Kidney (tissue), 14 donors: ENCODE measurements around the gene FHOD1. TPM values are rescaled to one million over a fixed set of nuclear protein-coding genes. Genes with fewer than 3 reads are reported as not detected.

ENCODE experiments used
- DNase-seq, 5 donors: peaks; one replicate each; pipeline ENCODE4 v3.0.0-alpha.2; 2013 to 2020
- FAIRE-seq: peaks from 2 replicates; lab custom pipeline; 2012; peaks lifted over from hg19 to GRCh38; lab: Jason Lieb, UNC
- H3K27ac ChIP-seq, 2 donors: one replicate each; pipeline ENCODE4 v1.7.0; 2013; ENCODE audit warnings: low read depth in 2 of 2, low read length in 2 of 2, inconsistent platforms in 1 of 2
- H3K27me3 ChIP-seq: one replicate; pipeline ENCODE4 v1.7.1; 2013; ENCODE audit warnings: low read length, inconsistent platforms; ENCODE audit not compliant: control insufficient read depth, insufficient read depth
- H3K36me3 ChIP-seq, 3 donors: one replicate each; pipeline versions ENCODE4 v1.7.0 to v1.7.1; 2013; ENCODE audit warnings: low read length in 3 of 3, control low read depth in 1 of 3, inconsistent platforms in 1 of 3; ENCODE audit not compliant: insufficient read depth in 3 of 3, control insufficient read depth in 2 of 3
- H3K4me1 ChIP-seq, 3 donors: one replicate each; pipeline versions ENCODE4 v1.7.0 to v1.7.1; 2013; ENCODE audit warnings: low read length in 3 of 3, inconsistent platforms in 1 of 3, low read depth in 1 of 3; ENCODE audit not compliant: control insufficient read depth in 2 of 3, insufficient read depth in 2 of 3
- H3K4me3 ChIP-seq, 3 donors: one replicate each; pipeline versions ENCODE4 v1.7.0 to v1.8.1; 2013; ENCODE audit warnings: low read length in 3 of 3, control low read depth in 1 of 3, inconsistent platforms in 1 of 3
- H3K9ac ChIP-seq, 3 donors: one replicate each; pipeline versions ENCODE4 v1.7.0 to v1.7.1; 2013; ENCODE audit warnings: low read length in 3 of 3, control low read depth in 1 of 3, inconsistent platforms in 1 of 3
- H3K9me3 ChIP-seq, 3 donors: one replicate each; pipeline versions ENCODE4 v1.7.0 to v1.7.1; 2013; ENCODE audit warnings: low read length in 3 of 3, control low read depth in 1 of 3, inconsistent platforms in 1 of 3; ENCODE audit not compliant: control insufficient read depth in 2 of 3, insufficient read depth in 1 of 3
- intact Hi-C: fragments of 100-400 bp; cut with DNase I; formaldehyde crosslinking; loops from one replicate; pipeline ENCODE4 v1.11.1; 2022
- polyA plus RNA-seq: library from polyadenylated mRNA; stranded (reverse); fragments of 350-450 nt; fragmentation: Illumina TruSeq; extraction: RNeasy Lipid Tissue Mini Kit (QIAGEN cat#74804); gene quantifications from one replicate; pipeline ENCODE4 v1.2.3, GENCODE V29; 2014; ENCODE audit warnings: low read depth, low replicate concordance; ENCODE audit not compliant: insufficient read depth
- total RNA-seq: library from RNA; stranded (reverse); fragmentation: NEBNext Ultra II Directional; extraction: Animal tissue kit (Norgen Biotek cat#: 25700); gene quantifications from one replicate; pipeline ENCODE4 v1.2.1, GENCODE V29; 2021
- TF ChIP-seq, protein P1 (sequence below): IDR thresholded peaks from 3 replicates; pipeline ENCODE4 v1.5.1; 2012; ENCODE audit warnings: mild to moderate bottlenecking, moderate library complexity, borderline replicate concordance; ENCODE audit not compliant: insufficient read depth; ENCODE audit errors: extremely low read depth
- donor health status: control.
- donor health status: control.
- donor health status: control.
- donor health status: control.
- donor health status: control.
- donor health status: DM: yes; HTN: yes; CAD: no.
- donor health status: Normal renal cell carcinoma (clear cell type).

FHOD1 gene
- total and polyA plus RNA-seq, 2 donors from 2014 or later = 21.0 to 30.4 TPM

DNA sequence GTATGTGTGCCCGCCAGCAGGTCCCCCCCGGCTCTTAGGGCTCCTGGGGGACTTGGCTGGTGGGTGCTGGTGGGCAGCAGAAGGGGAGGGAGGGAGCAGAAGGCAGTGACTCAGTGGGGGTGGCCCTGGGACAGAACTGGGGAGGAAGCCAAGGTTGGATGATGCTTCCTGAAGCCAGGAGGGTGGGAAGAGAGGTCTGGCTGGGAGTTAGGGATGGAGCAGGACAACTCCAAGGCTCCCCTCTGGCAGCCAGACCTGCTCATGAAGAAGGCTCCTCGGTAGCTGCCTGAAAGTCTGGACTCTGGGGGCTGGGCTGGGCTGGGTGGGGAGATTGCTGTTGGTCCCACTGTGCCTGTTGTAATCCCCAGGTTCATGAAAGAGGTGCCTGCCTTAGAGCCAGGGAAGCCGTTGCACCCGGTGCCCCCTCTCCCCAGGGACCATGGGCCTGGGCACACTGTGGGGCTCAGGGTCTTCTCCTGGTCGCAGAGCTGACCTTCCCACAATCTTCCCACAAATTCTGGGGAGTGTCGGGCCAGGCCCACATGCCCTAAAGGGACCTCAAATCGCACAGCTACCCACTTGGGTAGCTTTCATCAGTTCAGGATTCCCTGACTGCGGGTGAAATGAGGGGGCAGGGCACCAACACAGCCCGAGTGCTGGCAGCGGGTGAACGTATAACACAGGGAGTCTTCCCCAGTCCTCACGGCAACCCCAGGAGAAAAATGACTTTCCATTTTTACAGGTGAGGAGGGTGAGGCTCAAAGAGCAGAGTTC, 30.9 kb upstream of the FHOD1 start:
- H3K27me3 ChIP-seq = no peaks in the 10 kb centered on the region
- intact Hi-C loops = no loop called here
- peak overlapping the region in 1 of 3 donors; percentile 48 for H3K9ac ChIP-seq
- DNase-seq (peak in 2 of 5 donors; percentile 27 to 63), FAIRE-seq (no peak)
- TF ChIP-seq, protein P1, sequence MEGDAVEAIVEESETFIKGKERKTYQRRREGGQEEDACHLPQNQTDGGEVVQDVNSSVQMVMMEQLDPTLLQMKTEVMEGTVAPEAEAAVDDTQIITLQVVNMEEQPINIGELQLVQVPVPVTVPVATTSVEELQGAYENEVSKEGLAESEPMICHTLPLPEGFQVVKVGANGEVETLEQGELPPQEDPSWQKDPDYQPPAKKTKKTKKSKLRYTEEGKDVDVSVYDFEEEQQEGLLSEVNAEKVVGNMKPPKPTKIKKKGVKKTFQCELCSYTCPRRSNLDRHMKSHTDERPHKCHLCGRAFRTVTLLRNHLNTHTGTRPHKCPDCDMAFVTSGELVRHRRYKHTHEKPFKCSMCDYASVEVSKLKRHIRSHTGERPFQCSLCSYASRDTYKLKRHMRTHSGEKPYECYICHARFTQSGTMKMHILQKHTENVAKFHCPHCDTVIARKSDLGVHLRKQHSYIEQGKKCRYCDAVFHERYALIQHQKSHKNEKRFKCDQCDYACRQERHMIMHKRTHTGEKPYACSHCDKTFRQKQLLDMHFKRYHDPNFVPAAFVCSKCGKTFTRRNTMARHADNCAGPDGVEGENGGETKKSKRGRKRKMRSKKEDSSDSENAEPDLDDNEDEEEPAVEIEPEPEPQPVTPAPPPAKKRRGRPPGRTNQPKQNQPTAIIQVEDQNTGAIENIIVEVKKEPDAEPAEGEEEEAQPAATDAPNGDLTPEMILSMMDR = no peak
- peaks cover 0 to 2% (median 0%) of the 10 kb centered on the region in 3 donors for H3K4me1 ChIP-seq
- H3K36me3 ChIP-seq = no peaks in the 10 kb centered on the region
- no peaks in the 10 kb centered on the region for H3K9me3 ChIP-seq
- no peak overlapping the region for H3K27ac ChIP-seq
- H3K4me3 ChIP-seq = peak overlapping the region in 1 of 3 donors; percentile 37

DNA sequence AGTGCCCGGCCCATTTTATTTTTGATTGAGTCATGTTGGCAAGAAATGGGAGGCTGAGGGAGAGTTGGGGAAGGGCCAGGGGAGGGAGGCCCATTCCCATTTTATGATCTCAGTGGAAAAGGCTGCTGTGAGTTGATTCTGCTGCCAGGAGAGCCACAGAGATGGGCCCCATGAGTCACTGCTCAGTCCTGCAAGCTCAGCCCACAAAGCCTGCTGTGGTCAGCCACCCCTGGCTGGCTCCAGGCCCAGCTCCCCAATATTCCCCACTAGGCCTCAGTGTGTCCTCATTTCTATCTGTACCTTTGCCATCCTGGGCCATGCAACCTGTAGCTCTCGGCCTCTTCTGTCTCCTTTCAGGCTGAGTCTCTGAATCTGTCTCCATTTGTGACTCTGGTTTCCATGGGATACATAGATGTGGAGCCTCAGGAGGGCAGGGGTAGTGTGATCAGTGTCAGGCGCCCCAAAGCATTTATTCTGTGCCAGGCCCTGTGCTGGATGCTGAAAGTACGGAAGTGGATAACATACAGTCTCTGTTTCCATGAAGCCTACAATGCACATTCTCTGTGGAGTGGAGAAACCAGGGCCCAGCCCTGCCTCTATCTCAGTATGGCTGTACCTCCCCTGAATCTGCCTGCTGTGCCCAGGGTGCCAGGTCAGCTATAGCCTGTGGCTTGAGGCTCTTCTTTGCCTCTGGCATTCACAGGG, 30.2 kb upstream of the FHOD1 start:
- no peak overlapping the region for H3K27ac ChIP-seq
- TF ChIP-seq, protein P1 = no peak
- no peaks in the 10 kb centered on the region for H3K27me3 ChIP-seq
- no peak for FAIRE-seq
- H3K4me3 ChIP-seq = no peak overlapping the region
- no peaks in the 10 kb centered on the region for H3K9me3 ChIP-seq
- DNase-seq = peak in 1 of 5 donors; percentile 79
- no peaks in the 10 kb centered on the region for H3K36me3 ChIP-seq
- no peak overlapping the region for H3K9ac ChIP-seq
- intact Hi-C loops = no loop called here
- peaks cover 0 to 2% (median 0%) of the 10 kb centered on the region in 3 donors for H3K4me1 ChIP-seq

DNA sequence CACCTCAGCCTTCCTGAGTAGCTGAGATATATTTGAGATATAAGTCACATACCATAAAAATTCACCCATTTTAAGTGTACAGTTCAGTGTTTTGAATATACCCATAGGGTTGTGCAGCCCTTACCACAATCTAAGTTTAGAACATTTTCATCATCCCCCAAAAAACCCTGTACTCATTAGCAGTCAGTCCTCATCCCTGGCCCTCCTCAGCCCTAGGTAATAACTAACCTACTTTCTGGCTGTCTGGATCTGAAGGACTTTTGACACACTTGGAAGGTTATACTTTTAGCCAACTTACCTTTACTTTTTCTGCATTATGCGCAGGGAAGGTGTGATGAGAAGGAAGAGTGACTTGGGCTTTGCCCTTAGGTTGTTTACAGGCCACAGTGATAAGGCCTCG, 28.0 kb upstream of the FHOD1 start:
- no peak overlapping the region for H3K9ac ChIP-seq
- FAIRE-seq = no peak
- H3K9me3 ChIP-seq = no peaks in the 10 kb centered on the region
- DNase-seq = no peak
- no peaks in the 10 kb centered on the region for H3K36me3 ChIP-seq
- peaks cover 0 to 2% (median 0%) of the 10 kb centered on the region in 3 donors for H3K4me1 ChIP-seq
- H3K27ac ChIP-seq = no peak overlapping the region
- intact Hi-C loops = no loop called here
- H3K4me3 ChIP-seq = no peak overlapping the region
- TF ChIP-seq, protein P1 = no peak
- no peaks in the 10 kb centered on the region for H3K27me3 ChIP-seq
